GM04504 (cell line): ENCODE results near the gene WBP2NL.
"Not testable (repeated sequence)": the region's sequence is repeated elsewhere in the genome, so short reads cannot be mapped to it uniquely, and the experiment has no call there.

Experiments
- DNase-seq: peaks from one replicate; pipeline ENCODE4 v3.0.0-alpha.2; 2012; ENCODE audit warnings: low read depth

WBP2NL gene

DNA sequence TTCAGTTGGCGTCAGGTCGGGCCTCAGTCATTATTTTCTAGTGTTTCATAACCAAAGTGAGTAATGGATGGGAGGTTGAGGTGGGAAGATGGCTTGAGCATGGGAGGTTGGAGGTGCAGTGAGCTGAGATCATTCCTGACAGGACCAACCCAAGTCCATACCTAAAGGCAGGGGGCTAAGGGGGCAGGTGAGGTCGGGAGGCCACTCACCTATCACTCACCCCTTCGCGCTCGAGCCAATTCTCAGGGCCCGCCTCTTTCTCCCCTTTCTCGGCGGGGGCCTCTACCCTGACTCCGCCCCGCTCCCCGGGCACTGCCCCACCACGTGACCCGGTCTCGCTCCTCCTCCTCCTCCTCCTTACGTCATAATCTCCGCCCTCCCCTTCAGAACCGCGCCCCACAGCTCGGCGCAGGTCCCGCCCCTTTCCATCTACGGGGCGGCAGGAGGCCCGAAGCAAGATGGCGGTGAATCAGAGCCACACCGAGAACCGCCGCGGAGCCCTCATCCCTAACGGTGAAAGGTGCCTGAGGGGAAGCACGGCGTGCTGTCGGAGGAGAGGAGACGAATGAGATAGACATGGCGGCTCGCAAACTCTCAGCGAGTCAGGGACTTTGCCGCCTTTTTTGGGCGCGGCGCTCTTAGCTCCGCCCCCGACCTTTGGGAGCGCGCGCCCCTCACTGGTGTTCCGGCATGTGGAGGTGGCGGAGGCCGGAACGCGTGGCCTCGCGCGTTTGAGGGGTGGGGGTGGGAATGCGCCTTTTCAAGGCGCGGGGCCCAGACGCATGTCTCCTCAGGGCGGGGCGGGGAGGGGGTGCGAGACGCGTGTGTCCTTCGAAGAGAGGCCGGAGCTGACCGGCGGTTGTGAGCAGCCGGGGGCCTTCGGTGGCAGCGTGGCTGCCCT lies at the start of gene WBP2NL:
Gene WBP2NL, plus strand, starts transcription at position 428 of the 901 bp plus-strand sequence. Its CDS starts 31 bp downstream, at position 459.
- peak; percentile 40 for DNase-seq

DNA sequence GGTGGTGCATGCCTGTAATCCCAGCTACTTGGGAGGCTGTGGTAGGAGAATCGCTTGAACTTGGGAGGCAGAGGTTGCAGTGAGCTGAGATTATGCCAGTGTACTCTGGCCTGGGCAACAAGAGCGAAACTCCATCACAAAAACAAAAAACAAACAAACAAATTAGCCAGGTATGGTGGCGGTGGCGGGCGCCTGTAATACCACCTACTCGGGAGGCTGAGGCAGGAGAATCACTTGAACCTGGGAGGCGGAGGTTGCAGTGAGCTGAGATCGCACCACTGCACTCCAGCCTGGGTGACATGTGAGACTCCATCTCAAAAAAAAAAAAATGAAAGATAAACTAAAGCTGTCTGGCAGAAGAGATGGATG lies 49.7 kb upstream of the WBP2NL start:
- DNase-seq = not testable (repeated sequence)

DNA sequence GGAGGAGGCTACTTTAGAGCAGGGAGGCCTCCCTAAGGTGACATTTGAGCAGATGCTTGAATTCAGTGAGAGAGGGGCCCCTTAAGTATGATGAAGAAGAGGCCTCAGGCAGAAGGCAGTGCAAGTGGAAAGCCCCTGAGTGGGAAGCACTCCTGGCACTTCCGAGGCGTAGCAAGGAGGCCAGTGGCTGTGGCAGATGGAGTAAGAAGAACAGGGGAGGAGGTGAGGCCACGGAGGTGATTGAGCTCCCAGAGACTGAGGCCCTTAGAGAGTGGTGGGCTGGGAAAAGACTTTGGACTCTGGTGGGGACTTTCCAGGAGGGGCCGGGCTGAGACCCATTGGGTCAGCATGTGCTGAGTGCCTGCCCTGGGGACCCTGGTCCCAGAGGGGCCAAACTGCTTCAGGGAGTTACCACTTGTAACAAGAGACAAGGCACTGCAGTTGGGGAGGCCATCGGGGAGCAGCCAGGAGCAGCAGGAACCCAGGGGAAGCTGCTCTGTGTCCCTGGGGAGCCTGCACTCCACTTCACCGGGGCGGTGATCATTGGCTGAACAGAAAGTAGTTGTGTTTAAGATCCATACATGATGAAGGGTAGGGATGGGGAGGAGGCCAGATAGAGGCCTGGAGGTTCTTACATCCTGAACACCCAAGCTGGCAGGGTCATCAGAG lies 49.2 kb upstream of the WBP2NL start:
- no peak for DNase-seq

GRCh38 chr22:41951898-41952474 lies 46.6 kb upstream of the WBP2NL start, which contains the start of gene SMIM45:
Gene SMIM45, plus strand, starts transcription at chr22:41952150.
- no peak for DNase-seq

DNA sequence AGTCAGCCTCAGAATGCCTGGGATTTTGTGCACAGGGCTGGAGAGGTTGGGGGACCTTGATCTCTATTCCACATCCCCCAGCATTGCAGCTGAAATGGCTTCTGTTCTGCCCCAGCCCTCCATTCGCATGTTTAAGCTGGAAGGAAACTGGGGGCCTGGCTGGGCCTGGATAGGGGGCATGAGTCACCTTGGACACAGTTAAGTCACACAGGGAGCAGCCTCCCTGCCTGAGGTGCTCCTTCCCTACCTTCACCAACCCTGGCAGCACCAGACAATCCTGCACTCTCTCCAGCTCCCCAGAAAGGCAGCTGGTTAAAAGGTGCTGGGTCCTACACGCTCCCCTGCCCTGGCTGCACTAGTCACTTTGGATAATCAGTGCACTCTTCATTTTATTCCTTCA lies 45.9 kb upstream of the WBP2NL start:
- no peak for DNase-seq

GRCh38 chr22:41957941-41958556 lies 40.5 kb upstream of the WBP2NL start:
- no peak for DNase-seq

- DNase-seq = no peak
Measured at GRCh38 chr22:41963453-41964111, 35.0 kb upstream of the WBP2NL start.

GRCh38 chr22:41964112-41964491 lies 34.5 kb upstream of the WBP2NL start:
- DNase-seq = no peak

DNA sequence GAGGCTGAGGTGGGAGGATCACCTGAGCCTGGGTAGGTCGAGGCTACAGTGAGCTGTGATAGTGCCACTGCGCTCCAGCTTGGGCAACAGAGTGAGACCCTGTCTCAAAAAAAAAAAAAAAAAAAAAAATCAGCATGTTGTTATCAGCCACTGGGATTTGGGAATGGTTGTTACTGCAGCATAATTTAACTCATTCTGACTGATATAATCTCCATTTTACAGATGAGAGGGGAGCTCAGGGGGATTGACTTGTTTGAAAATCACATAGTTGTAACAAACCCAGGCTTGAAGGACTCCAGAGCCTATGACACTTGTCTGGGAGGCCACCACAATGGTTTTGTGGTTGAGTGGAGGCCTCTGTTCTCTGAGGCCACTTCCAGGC lies 32.4 kb upstream of the WBP2NL start:
- no peak for DNase-seq

- DNase-seq = peak; percentile 92
Measured at GRCh38 chr22:41966607-41967240, 31.9 kb upstream of the WBP2NL start.

- DNase-seq = no peak
Measured at GRCh38 chr22:41968601-41969000, 30.0 kb upstream of the WBP2NL start.

DNA sequence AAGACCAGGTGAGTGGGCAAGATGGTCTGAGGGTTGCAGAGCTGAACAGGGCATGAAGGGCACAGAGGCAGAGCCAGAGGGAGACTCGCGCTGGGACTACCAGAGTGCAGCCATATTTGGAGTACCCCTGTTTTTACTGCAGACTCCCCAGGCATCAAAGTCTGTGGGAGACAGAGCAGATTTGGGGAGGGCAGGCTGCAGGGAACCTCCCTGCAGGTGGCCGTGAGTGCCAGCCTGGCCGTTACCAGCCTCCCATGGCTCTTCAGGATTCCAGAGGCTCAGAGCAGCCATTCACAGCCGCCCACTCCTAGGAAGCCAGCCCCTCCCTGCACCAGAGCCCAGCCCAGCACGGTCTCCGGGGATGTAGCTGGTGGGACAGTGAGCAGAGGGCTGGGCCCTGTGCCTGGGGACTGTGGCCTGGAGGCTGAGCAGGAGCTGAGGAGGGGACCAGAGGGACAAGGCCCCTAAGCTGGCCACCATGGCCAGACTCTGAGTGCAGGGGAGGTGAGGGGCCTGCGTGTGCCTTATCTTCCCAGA lies 29.4 kb upstream of the WBP2NL start, which contains the start of gene SEPTIN3:
Gene SEPTIN3, plus strand, starts transcription at position 334 of the 537 bp plus-strand sequence. CDS start 2,050 bp downstream, outside the sequence.
- no peak for DNase-seq

DNA sequence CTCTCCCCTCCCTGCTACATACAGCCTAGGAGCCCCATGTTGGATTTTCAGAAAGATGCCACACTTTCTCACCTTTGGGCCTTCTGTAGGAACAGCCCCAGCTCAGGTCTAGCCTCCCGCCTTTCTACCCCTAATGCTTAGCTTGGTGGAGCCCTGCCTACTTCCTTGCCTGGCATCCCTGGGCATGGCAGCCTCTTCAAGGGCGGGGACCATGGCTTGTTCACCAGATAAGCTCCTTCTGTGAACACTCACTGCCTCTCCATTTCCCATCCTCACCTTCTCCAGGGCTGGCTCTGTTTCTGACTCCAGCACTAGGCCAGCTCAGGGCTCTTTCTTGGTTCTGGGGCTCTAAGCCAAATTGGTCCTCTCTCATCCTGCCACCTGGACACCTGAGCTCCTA lies 28.0 kb upstream of the WBP2NL start:
- DNase-seq = no peak

DNA sequence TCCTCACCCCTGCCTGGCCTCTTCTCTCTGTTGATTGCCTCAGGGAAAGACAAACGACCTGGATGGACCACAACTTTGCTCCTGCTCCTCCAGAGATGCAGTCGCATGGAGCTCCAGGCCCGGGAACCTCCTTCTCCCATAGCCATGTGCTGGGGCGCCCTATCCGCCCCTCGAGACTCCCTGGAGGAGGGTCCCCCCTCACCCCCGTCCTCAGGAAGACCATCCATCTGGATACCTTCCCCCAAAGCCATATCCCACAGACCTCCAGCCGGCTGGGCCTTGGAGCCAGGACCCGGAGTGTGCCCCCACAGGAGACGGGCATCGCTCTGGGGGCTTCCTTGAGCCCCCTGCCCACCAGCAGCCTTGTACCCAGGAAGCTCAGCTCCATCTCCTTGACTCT lies 27.2 kb upstream of the WBP2NL start:
- no peak for DNase-seq

GRCh38 chr22:41974691-41975290 lies 23.8 kb upstream of the WBP2NL start:
- no peak for DNase-seq

DNA sequence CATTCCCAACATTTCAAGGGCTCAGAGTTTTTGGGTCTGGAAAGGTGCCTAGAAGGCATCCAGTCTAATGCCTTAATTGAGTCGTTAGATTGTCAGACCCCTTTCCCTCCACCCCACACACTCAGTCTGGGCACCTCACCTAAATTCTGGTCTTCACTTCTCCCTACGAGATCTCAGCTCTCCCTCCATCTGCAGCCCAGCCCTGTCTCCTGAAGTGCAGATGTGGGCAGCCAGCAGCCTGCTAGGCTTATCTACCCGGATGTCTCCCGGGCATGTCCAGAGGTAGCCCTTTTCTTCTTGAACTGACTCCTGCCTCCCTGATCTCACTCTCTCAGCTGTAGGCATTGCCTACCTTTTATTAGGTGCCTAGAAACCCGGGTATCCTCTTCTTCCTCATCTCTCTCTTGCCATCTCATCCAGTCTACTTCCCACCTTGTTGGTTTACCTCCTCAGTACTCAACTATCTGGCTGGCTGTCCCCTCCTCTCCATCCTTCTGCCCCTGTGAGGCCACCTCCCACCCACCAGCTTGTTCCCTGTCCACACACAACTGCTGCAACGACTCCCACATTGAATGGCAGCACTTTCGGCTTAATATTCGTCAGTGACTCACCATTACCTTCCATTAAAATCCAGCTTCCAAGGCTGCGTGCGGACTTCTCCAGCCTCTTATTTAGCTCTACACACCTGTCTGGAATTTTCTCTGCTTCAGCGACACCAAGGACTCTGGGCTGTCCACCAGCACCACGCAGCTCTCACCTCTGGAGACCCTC lies 23.1 kb upstream of the WBP2NL start:
- no peak for DNase-seq

- no peak for DNase-seq
Measured at GRCh38 chr22:41976070-41976901, 22.3 kb upstream of the WBP2NL start.

- DNase-seq = no peak
Measured at GRCh38 chr22:41976961-41977566, 21.5 kb upstream of the WBP2NL start.

DNA sequence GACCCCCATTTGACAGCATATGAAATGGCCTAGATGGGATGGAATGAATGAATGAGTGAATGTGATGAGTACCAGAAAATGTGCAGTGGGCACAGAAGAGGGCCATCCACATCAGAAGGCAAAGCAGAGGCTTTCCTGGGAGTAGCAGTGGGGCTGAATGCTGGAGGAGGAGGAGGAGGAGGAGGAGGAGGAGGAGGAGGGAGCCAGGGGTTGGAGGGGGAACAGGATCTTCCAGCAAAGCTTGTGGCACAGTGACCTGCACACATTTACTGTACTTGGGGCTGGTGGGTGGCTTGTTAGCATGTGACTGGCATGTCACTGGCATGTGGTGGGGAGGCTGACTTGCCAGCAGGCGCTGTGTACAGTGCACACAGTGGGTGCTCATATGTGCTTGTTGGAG lies 19.9 kb upstream of the WBP2NL start:
- no peak for DNase-seq
